ENCODE data around the gene DCPS.
"Not testable (repeated sequence)": the region's sequence is repeated elsewhere in the genome, so short reads cannot be mapped to it uniquely, and the experiment has no call there.

DCPS gene

GRCh38 chr11:126345759-126346585 is 42.1 kb downstream of the DCPS start:
- no peak for DNase-seq

- no peak for DNase-seq
Observed at GRCh38 chr11:126346586-126346940, 42.7 kb downstream of the DCPS start.

- not testable (repeated sequence) for DNase-seq
Observed at GRCh38 chr11:126346946-126347345, 43.1 kb downstream of the DCPS start.

- no peak for DNase-seq
Observed at GRCh38 chr11:126347751-126348668, 44.1 kb downstream of the DCPS start.

- no peak for DNase-seq
Observed at GRCh38 chr11:126348806-126349582, 45.1 kb downstream of the DCPS start.

GRCh38 chr11:126350836-126351235 is 47.0 kb downstream of the DCPS start:
- no peak for DNase-seq

GRCh38 chr11:126352163-126352562 is 48.3 kb downstream of the DCPS start:
- DNase-seq: no peak

GRCh38 chr11:126352934-126353801 is 49.3 kb downstream of the DCPS start:
- DNase-seq: peak; percentile 41

- DNase-seq: no peak
Observed at GRCh38 chr11:126354631-126355323, 50.9 kb downstream of the DCPS start.

GRCh38 chr11:126355324-126355925 is 51.6 kb downstream of the DCPS start, which contains the start of gene ST3GAL4:
ST3GAL4 (plus strand) TSS chr11:126355686; CDS start chr11:126406156, 50,470 bp downstream.
- peak; percentile 67 for DNase-seq

- peak; percentile 22 for DNase-seq
Observed at GRCh38 chr11:126355926-126356897, 52.4 kb downstream of the DCPS start.

- DNase-seq: no peak
Observed at GRCh38 chr11:126357055-126357962, 53.4 kb downstream of the DCPS start.

GRCh38 chr11:126357969-126358762 is 54.3 kb downstream of the DCPS start:
- no peak for DNase-seq

GRCh38 chr11:126358763-126359160 is 54.9 kb downstream of the DCPS start:
- DNase-seq: no peak

- no peak for DNase-seq
Observed at GRCh38 chr11:126359431-126360048, 55.7 kb downstream of the DCPS start.

- DNase-seq: no peak
Observed at GRCh38 chr11:126360049-126360446, 56.2 kb downstream of the DCPS start.

- DNase-seq: no peak
Observed at GRCh38 chr11:126361400-126361799, 57.5 kb downstream of the DCPS start.

Data from stimulated activated CD4-positive, alpha-beta T cell treated with anti-CD3 and anti-CD28 coated beads, Interleukin-1b, Interleukin-23, amount 100 ng/mL, for 48 hours (primary cell).